Prostate gland (tissue), 2 donors: ENCODE measurements around the gene UCHL1. TPM values are rescaled to one million over a fixed set of nuclear protein-coding genes. Genes with fewer than 3 reads are reported as not detected.

Experiments
- DNase-seq: peaks from one replicate; pipeline ENCODE4 v3.0.0-alpha.2; 2019; ENCODE audit warnings: low spot score
- H3K27ac ChIP-seq, 2 donors: fragments of 200-600 bp; sonication (generic); 2 replicates each; pipeline ENCODE4 v1.5.1; 2017 to 2019
- H3K27me3 ChIP-seq: fragments of 200-600 bp; sonication (generic); replicated peaks from 2 replicates; pipeline ENCODE4 v1.5.1; 2019; ENCODE audit not compliant: insufficient read depth
- H3K36me3 ChIP-seq, 2 donors: fragments of 200-600 bp; sonication (generic); 1 replicate in 1 of 2; 2 replicates in 1 of 2; pipeline versions ENCODE4 v1.5.1 to v1.8.1; 2017 to 2019
- H3K4me1 ChIP-seq: fragments of 200-600 bp; sonication (generic); replicated peaks from 2 replicates; pipeline ENCODE4 v1.5.1; 2019
- H3K4me3 ChIP-seq, 2 donors: fragments of 200-600 bp; sonication (generic); 2 replicates each; pipeline ENCODE4 v1.5.1; 2017 to 2019
- H3K9me3 ChIP-seq: fragments of 200-600 bp; sonication (generic); 2 replicates; pipeline ENCODE4 v1.5.1; 2017
- CTCF ChIP-seq, 4 experiments: fragments of 200-600 bp in 2 of 4; fragments of 450-650 bp in 2 of 4; sonication (generic) in 2 of 4; IDR thresholded peaks; 1 replicate in 3 of 4; 2 replicates in 1 of 4; pipeline ENCODE4 v1.5.1; 2016 to 2019; ENCODE audit warnings: antibody characterized with exemption in 4 of 4, mild to moderate bottlenecking in 2 of 4, moderate library complexity in 2 of 4
- POLR2A ChIP-seq: fragments of 450-650 bp; IDR thresholded peaks from one replicate; pipeline ENCODE4 v1.6.1; 2016; ENCODE audit warnings: antibody characterized with exemption, mild to moderate bottlenecking
- POLR2AphosphoS5 ChIP-seq: sonication (generic); formaldehyde crosslinking; IDR thresholded peaks from one replicate; pipeline ENCODE4 v1.6.1; 2017; ENCODE audit warnings: antibody characterized with exemption
- WGBS: methylation state at CpG from one replicate; pipeline ENCODE4 v1.1.5; 2018; 5-methylcytosine and 5-hydroxymethylcytosine counted together
- intact Hi-C: fragments of 100-400 bp; cut with DNase I; formaldehyde crosslinking; loops from one replicate; pipeline ENCODE4 v1.14.2; 2022
- total RNA-seq, 2 donors: library from RNA; depleted of rRNA; stranded (reverse); fragments of >200 nt; gene quantifications; one replicate each; pipeline ENCODE4 v1.1.0, GENCODE V29; 2016

Gene UCHL1
- 10 to 100 TPM; 11.6 to 61.5 TPM for total RNA-seq

GRCh38 chr4:41256740-41257256 lies at the start of gene UCHL1:
UCHL1 (plus strand) TSS chr4:41256928; CDS start chr4:41256977, 49 bp downstream.
- Histone ChIP-seq H3K36me3 (no peaks in the 10 kb centered on the region), H3K27ac (no peak within 1 kb of the TSS), H3K4me3 (peak within 1 kb of the TSS; percentile 33 to 38), H3K9me3 (no peaks in the 10 kb centered on the region), H3K27me3 (no peaks in the 10 kb centered on the region), H3K4me1 (no peaks in the 10 kb centered on the region)
- TF ChIP-seq POLR2AphosphoS5 = no peak
- no peak for TF ChIP-seq CTCF (IDR thresholded peaks at IDR 0.05)
- TF ChIP-seq POLR2A = no peak
- 3% methylated on average over 48 of the region's 55 CpGs for WGBS
- intact Hi-C loops = no loop called here
- DNase-seq = no peak

GRCh38 chr4:41207291-41207831 lies 49.4 kb upstream of the UCHL1 start:
- Histone ChIP-seq H3K9me3 (no peaks in the 10 kb centered on the region), H3K36me3 (no peaks in the 10 kb centered on the region), H3K4me3 (no peak overlapping the region), H3K4me1 (no peaks in the 10 kb centered on the region), H3K27ac (no peak overlapping the region), H3K27me3 (no peaks in the 10 kb centered on the region)
- no peak for DNase-seq
- intact Hi-C loops = loop anchor here (5.0 kb wide), 1 partner anchor 35 kb away; no protein-coding TSS in a partner anchor
- no peak for TF ChIP-seq POLR2AphosphoS5
- TF ChIP-seq CTCF (IDR thresholded peaks at IDR 0.05) = no peak
- no peak for TF ChIP-seq POLR2A

GRCh38 chr4:41209187-41209586 lies 47.5 kb upstream of the UCHL1 start:
- no peaks in the 10 kb centered on the region for H3K27me3 ChIP-seq
- no peaks in the 10 kb centered on the region for H3K4me1 ChIP-seq
- no peaks in the 10 kb centered on the region for H3K9me3 ChIP-seq
- intact Hi-C loops = loop anchor here (5.0 kb wide), 1 partner anchor 37 kb away; no protein-coding TSS in a partner anchor
- TF ChIP-seq CTCF (IDR thresholded peaks at IDR 0.05) (no peak), POLR2AphosphoS5 (no peak), POLR2A (no peak)
- no peak overlapping the region for H3K27ac ChIP-seq
- no peaks in the 10 kb centered on the region for H3K36me3 ChIP-seq
- 74% methylated on average over 5 of the region's 5 CpGs for WGBS
- H3K4me3 ChIP-seq = no peak overlapping the region
- no peak for DNase-seq

DNA sequence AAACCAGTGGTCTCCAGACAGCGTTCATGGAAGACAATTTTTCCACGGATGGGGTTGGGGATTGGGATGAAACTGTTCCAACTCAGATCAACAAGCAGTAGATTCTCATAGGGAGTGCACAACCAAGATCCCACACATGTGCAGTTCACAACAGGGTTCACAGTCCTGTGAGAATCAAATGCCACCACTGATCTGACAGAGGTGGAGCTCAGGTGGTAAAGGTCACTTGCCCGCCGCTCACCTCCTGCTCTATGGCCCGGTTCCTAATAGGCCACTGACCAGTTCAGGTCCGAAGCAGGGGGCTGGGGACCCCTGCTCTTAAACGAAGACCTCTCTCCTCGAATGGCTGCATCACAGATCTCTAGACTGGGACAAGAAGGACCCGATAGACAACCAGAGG lies 46.8 kb upstream of the UCHL1 start:
- H3K4me1 ChIP-seq = no peaks in the 10 kb centered on the region
- no peak for TF ChIP-seq POLR2A
- TF ChIP-seq POLR2AphosphoS5 = no peak
- no peak for TF ChIP-seq CTCF (IDR thresholded peaks at IDR 0.05)
- 90% methylated on average over 9 of the region's 9 CpGs for WGBS
- intact Hi-C loops = loop anchor here (5.0 to 10.0 kb wide), 4 partner anchors 38 to 1155 kb away; partner anchors contain the start of genes N4BP2 and NSUN7
- H3K27me3 ChIP-seq = no peaks in the 10 kb centered on the region
- no peaks in the 10 kb centered on the region for H3K36me3 ChIP-seq
- no peak overlapping the region for H3K27ac ChIP-seq
- DNase-seq = no peak
- H3K4me3 ChIP-seq = no peak overlapping the region
- H3K9me3 ChIP-seq = no peaks in the 10 kb centered on the region
